GM18508 (cell line): ENCODE data around the gene BANF1.

Experiments used
- ATAC-seq: cut with Tn5 transposase; IDR thresholded peaks from one replicate; pipeline ENCODE4 v1.9.1; 2021; ENCODE audit warnings: moderate number of reproducible peaks; ENCODE audit not compliant: insufficient read depth, unreplicated experiment

Gene BANF1, protein sequence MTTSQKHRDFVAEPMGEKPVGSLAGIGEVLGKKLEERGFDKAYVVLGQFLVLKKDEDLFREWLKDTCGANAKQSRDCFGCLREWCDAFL

DNA sequence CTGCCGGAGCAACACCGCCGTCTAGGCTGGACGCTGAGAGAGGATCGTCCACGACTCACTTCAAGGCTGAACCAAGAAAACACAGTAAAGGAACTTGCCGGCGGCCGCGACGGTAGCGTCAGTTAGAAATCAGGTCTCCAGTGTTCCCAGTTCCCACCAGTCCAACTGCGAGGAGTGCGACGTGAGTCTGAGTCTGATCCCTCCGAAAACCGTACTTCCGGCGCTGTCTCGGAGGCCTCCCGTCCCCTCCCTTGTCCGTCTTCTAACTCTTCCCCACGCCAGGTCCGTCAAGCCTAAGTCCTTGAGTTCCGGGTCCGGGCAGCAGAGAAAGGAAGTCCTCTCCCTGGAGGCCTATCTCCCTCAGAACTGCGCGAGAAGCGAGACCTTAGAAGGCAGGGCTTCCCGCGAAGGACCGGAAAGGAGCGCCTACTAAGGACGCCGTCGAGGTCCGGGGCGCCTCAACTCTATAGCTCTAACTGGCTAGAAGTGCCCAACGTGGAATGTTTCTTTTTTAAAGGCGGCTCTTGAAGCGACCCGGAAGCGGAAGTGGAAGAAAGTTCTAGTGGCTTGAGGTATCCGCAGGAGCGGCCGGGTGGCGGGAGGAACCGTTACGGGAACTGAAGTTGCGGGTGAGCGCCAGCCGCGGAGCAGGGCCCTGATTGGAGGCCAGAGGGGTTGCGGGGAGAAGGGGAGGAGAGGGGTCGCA lies at the start of gene BANF1, which contains the start of gene EIF1AD:
Gene BANF1, plus strand, starts transcription at position 562 of the 706 bp plus-strand sequence. CDS start 748 bp downstream, outside the sequence.
Gene EIF1AD, minus strand, starts transcription at position 216 of the 706 bp plus-strand sequence. CDS start 1,768 bp downstream, outside the sequence.
- no peak for ATAC-seq

DNA sequence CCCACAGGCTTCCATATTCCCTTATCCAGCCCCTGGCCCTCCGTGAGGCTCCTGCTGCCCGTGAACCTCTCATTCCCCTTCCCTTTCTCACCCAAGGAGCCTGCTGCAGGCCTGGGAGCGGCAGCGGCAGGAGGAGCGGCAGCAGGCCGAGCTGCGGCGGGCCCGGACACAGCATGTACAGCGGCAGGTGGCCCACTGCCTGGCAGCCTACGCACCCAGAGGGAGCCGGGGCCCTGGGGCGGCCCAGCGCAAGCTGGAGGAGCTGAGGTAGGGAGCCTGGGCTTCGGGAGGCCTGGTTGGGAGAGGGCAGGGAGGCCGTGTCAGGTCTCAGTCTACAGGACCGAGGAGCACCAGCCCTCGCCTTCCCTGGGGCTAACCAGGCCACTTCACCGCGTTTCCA lies 48.8 kb upstream of the BANF1 start:
- ATAC-seq = no peak

DNA sequence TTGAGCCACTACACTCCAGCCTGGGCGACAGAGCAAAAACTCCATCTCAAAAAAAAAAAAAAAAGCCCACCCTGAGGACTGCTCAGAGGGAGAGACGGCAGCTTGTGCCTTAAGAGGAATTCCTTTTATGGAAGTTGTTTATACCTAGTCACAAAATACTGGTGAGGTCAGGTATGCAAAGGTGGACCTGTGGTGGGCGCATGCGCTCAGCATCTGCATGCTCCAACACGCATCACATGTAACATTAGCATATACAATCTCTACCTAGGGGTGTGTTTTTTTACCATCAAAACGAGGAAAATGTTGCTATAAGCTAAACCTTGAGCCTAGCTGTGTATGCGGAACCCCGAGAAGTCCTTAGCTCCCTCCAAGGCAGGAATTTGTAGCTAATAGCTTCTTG lies 47.5 kb upstream of the BANF1 start:
- no peak for ATAC-seq

DNA sequence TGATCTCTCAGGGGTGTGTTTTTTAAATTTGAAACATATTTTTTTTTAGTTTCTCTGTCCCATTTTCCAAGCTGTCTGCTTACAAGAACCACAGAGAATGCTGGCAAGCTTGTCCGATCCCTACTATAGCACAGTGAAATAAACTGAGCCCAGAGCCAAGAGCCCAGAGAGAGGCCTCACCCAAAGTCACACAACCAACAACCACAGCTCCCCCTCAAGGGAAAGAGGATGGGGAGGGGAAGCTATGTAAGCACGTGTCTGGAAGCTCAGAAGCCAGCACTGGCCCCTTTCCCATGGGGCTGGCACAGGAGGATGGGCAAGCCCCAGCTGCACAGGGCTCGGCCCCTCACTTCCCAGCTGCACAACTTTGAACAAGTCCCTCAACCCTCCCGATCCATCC lies 44.0 kb upstream of the BANF1 start:
- ATAC-seq = no peak

DNA sequence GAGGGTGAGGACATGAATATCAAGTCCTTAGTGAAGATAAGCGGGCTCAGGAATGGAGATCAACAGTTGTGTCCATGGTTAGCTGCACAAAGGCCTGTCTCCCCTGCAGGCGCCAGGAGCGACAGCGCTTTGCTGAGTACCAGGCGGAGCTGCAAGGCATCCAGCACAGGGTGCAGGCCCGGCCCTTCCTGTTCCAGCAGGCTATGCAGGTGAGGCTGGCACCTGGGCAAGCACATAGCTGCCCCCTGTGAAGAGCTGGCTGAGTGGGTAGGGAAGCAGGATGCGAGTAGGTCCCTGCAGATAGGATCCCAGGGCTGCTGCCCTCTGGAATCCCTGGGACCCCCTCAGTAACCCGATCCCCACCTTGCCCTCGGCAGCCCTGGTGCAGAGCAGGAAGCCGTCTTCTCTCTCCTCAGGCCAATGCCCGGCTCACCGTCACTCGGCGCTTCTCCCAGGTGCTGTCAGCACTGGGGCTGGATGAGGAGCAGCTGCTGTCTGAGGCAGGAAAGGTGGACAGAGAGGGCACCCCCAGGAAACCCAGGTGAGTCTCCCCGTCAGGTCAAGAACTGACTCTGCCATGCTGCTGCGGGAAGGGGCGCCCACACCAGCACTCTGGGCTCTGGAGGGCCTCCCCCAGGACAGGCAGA lies 43.4 kb upstream of the BANF1 start:
- no peak for ATAC-seq

DNA sequence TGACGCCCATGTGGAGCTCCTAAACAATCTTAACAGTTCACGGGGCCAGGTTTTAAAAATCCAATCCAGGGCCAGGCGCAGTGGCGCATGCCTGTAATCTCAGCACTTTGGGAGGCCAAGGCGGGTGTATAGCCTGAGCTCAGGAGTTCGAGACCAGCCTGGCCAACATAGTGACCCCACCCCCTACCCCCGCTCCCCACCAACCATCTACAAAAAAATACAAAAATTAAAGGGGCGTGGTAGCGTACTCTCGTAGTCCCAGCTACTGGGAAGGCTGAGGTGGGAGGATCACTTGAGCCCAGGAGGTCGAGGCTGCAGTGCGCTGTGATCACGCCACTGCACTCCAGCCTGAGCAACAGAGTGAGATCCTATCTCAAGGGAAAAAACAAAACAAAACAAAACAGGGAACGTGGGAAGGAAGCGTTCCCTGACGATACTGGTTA lies 41.5 kb upstream of the BANF1 start:
- ATAC-seq = no peak

DNA sequence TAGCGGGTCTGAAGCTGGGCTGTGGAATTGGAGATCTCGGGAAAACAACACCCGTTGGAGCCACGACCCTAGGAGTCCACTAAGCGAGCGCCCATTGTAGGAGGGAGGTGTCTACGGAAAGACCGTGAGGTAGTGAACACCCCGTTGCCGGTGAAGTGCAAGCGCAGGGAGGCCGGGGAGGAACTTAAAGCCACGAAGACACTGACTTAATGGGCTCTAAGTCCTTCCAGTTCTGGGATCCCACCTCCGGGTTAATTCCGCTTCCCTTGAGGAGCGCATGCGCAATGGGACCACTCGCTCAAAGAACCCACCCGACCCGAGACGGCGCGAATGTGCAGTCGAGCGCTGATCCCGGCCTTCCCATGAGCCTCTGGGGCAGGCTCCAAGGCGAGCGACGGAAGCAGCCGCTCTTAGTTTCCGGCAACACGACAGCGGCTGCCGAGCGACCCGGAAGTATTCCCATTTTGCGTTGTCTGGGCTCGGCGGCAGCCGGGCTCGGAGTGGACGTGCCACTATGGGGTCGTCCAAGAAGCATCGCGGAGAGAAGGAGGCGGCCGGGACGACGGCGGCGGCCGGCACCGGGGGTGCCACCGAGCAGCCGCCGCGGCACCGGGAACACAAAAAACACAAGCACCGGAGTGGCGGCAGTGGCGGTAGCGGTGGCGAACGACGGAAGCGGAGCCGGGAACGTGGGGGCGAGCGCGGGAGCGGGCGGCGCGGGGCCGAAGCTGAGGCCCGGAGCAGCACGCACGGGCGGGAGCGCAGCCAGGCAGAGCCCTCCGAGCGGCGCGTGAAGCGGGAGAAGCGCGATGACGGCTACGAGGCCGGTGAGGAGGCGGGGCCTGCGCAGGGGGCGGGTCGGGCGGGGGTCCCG lies 40.8 kb upstream of the BANF1 start, which contains the start of gene SART1:
Gene SART1, plus strand, starts transcription at position 468 of the 874 bp plus-strand sequence. Its CDS starts 47 bp downstream, at position 515.
- no peak for ATAC-seq

DNA sequence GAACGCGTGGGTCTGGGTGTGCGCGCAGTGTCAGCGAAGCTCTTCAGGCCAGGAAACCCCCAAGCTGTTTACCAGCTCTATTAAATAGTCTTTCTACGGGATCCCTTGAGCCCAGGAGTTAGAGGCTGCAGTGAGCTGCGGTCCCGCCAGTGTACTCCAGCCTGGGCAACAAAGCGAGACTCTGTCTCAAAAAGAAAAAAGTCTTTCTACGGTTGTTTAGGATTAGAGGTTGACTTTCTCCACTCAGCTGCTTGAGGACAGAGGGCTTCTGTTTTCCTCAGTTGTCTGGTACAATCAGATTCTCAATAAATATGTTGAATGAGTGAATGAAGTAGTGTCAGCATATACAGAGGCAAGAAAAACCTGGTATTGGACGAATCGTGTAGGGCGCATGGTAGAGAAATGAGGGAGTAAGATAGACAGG lies 40.1 kb upstream of the BANF1 start:
- no peak for ATAC-seq

DNA sequence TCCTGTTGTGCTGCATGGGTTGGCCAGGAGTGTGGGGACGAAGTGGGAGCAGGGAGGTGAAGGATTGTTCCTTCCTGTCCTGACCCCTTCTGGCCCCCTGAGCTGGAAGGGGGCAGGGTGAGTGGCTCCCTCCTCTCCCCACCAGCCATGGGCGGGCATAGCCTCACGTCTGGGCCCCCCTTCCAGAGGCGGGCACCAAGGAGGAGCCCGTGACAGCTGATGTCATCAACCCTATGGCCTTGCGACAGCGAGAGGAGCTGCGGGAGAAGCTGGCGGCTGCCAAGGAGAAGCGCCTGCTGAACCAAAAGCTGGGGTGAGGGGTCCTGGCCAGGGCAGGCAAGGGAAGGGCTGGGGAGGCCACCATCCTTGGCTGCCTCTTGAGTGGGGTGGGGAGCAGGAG lies 37.4 kb upstream of the BANF1 start:
- no peak for ATAC-seq

DNA sequence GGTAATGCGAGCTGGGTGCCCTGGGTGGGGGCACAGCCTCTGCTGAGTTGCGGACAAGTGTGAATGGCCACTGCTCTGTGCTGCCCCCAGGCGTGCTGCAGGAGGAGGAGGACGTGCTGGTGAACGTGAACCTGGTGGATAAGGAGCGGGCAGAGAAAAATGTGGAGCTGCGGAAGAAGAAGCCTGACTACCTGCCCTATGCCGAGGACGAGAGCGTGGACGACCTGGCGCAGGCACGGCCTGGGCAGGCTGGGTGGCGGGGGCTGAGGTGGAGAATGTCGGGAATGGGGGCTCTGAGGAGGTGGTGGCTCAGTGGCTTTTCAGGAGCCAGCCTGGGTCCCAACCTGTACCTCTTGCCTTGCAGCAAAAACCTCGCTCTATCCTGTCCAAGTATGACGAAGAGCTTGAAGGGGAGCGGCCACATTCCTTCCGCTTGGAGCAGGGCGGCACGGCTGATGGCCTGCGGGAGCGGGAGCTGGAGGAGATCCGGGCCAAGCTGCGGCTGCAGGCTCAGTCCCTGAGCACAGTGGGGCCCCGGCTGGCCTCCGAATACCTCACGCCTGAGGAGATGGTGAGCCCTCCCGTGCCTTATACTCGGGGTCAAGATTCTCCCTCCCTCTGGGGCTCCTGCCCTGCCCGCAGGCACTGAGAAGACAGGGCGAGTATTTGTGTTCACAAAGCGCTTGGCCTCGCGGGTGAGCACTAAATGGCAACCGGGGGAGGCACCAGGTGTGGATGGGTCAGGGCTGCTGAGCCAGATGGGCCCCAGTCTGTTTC lies 36.1 kb upstream of the BANF1 start:
- no peak for ATAC-seq

DNA sequence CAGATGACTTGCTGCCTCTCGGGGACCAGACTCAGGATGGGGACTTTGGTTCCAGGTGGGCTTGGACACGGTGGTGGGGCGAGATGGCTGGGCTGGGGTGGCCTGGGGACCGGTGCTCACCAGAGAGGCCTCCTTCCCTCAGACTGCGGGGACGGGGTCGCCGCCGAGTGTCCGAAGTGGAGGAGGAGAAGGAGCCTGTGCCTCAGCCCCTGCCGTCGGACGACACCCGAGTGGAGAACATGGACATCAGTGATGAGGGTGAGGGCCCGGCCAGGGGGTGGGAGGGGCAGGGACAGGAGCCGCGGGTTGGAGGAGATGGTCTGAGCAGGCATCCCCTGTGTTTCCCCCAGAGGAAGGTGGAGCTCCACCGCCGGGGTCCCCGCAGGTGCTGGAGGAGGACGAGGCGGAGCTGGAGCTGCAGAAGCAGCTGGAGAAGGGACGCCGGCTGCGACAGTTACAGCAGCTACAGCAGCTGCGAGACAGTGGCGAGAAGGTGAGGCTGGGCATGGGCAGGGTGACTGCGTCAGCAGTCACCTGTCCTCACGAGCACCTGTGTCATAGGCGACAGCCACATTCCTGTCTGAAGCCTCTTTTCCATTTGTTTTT lies 34.9 kb upstream of the BANF1 start:
- ATAC-seq = no peak

DNA sequence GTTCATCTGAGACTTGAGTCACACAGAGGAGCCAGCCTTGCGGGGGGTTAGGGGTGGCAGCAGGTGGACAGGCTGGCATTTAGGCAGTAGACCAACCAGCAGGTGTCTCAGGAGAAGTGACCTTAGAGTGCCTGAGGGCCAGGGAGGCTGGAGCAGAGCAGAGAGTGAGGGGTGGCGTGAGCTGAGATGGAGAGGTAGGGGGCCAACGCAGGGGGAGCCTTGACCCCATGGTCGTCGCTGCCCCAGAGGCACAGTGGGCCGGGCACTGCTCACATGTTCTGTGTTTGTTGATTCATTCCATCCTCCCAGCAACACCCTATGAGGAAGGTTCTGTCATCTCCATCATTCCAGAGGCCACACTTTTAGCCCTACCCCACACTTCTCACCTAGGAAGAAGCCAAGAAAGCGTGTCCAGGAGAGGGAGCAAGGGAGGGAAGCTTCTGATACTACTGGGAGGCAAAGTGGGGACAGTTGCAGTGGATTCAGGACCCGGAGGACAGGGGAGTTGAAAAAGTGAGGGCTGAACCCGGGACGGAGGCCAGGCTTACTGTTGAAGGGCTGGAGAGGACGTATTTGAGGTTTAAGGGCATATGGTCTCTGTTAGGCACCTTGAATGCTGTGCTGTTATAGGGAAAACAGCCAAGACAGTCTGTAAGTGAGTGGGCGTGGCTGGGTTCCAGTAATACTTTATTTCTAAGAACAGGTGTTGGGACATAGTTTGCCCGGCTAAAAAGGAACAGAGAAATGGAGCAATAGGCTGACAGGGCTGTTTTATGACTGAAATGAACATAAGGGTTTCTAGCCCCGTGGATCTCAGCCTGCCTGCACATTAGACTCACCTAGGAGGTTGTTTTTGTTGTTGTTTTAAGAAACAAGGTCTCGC lies 33.5 kb upstream of the BANF1 start:
- ATAC-seq = no peak

DNA sequence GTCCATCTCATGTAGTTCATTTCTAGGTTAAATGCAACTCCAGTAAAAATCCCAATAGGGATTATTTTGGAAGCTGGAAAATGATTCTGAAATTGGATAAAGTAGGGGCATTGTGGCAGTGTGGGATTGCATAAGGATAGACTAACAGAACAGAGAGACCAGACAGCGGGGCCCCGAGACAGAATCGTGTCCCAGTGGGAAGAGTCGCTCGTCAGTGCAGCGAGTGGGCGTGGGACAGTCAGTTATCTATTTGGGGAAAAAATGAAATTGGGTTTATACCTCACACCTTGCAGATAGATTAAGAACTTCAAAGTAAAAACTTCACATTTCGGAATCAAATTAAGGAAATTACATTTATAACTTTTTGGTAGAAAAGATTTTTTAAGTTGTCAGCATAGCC lies 30.2 kb upstream of the BANF1 start:
- ATAC-seq = no peak

DNA sequence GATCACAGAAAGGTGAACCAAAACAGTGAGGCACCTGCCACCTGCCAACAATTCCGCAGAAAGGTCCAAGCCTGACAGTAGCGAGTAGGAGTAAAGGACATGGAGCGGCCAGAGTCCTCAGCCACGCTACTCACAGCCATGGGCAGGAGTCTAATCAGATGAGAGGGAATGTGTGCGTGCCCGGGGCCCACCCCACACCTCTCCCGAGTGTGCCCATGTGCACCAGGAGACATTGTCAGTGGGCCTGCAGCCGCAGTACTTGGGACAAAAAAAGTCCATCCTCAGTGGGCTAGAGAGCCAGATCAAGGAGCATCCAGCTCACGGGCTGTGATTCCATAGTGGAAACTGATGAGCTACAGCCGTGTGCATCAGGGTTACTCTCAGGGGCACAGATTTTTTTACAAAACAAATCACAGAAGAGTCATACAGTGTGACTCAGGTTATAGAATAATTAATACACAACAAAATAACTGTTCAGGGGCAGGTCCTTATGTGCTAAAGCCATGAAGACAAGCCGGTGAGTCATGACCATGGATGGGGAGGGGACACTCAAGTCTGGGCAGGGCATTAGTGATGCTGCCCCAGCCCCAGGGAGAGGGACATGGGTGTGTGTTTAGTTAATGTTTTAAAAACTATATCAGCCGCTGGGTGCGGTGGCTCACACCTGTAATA lies 28.7 kb upstream of the BANF1 start:
- no peak for ATAC-seq

DNA sequence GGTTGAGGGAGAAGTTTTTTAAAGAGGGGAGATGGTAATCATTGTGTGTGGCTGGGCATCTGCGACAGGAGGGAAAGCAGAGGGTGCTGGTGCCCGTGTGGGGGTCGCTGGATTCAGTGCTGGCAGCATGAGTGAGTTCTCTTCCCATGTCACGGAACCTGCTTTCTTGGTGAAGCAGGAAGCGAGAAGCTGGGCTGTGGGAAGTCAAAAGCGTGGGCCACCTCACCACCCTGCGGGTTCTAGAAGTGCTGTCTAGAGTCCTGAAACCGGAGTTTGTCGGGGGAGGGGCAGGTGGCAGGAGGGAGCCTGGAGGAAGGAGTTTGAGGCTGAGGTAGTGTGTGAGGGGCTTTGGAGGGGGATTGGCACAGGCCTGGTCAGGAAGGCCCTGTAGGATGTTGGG lies 26.5 kb upstream of the BANF1 start:
- ATAC-seq = no peak

DNA sequence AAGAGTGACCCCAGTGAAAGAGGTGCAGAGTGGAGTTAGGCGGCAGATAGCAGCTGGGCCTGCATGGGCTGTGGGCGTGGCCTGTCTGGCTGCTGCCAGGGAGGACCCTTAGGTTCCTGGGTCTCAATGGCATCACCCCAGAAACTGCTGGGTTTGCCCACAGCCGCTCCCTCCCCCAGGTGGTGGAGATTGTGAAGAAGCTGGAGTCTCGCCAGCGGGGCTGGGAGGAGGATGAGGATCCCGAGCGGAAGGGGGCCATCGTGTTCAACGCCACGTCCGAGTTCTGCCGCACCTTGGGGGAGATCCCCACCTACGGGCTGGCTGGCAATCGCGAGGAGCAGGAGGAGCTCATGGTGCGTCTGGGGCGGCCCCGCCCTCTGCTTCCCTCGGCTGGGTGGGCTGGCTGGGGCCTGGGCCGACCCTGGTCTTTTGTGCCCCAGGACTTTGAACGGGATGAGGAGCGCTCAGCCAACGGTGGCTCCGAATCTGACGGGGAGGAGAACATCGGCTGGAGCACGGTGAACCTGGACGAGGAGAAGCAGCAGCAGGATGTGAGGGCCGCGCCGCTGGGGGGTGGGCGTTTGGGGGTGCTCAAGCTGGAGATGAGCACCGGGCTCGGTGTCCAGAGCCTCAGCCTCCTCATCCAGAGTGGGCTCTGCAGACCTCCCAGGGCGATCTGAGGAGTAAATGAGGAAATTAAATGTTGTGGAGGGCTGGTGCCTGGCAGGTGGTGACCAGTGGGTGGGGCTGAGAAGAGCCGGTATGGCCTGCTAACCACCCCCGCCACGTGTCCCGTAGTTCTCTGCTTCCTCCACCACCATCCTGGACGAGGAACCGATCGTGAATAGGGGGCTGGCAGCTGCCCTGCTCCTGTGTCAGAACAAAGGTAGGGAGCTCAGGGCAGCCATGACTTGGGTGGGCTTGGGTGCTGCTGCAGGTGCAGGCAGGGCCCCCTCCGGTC lies 25.8 kb upstream of the BANF1 start:
- no peak for ATAC-seq
